Neural crest cell (in vitro differentiated cells): ENCODE data around the gene PPFIBP1. TPM values are rescaled to one million over a fixed set of nuclear protein-coding genes. Genes with fewer than 3 reads are reported as not detected.

Experiments
- DNase-seq: peaks from one replicate; pipeline ENCODE4 v3.0.0; 2021; ENCODE audit warnings: low read depth, mixed read lengths, low spot score
- H3K27ac Mint-ChIP-seq: one replicate; pipeline ENCODE4 v1.8.0; 2021; ENCODE audit warnings: mild to moderate bottlenecking, mixed read lengths; ENCODE audit not compliant: unreplicated experiment
- H3K27me3 Mint-ChIP-seq: 2 replicates; pipeline ENCODE4 v1.8.0; 2021; ENCODE audit warnings: low read depth, mild to moderate bottlenecking, mixed read lengths
- H3K36me3 Mint-ChIP-seq: 2 replicates; pipeline ENCODE4 v1.8.0; 2021; ENCODE audit warnings: low read depth, mild to moderate bottlenecking, mixed read lengths
- H3K4me1 Mint-ChIP-seq: 2 replicates; pipeline ENCODE4 v1.8.0; 2021; ENCODE audit warnings: mixed read lengths
- H3K4me3 Mint-ChIP-seq: one replicate; pipeline ENCODE4 v1.8.0; 2021; ENCODE audit warnings: mild to moderate bottlenecking, mixed read lengths
- H3K9me3 Mint-ChIP-seq: 2 replicates; pipeline ENCODE4 v1.8.0; 2021; ENCODE audit warnings: mixed read lengths
- CTCF ChIP-seq: fragments of 200-600 bp; sonication (generic); conservative IDR thresholded peaks from 2 replicates; pipeline ENCODE4 v1.5.0; 2021; ENCODE audit warnings: antibody characterized with exemption, mild to moderate bottlenecking
- total RNA-seq: library from RNA; stranded (reverse); gene quantifications from 2 replicates; pipeline ENCODE4 v1.2.1, GENCODE V29; 2021

The PPFIBP1 gene
- total RNA-seq, 1 donor from 2014 or later, result 47.5 TPM

- H3K36me3 Mint-ChIP-seq, result peaks cover 6% of the 10 kb centered on the region
- H3K4me3 Mint-ChIP-seq, result no peak overlapping the region
- no peak overlapping the region for H3K27ac Mint-ChIP-seq
- DNase-seq, result no peak
- TF ChIP-seq CTCF, result no peak
- no peaks in the 10 kb centered on the region for H3K4me1 Mint-ChIP-seq
- no peaks in the 10 kb centered on the region for H3K27me3 Mint-ChIP-seq
- no peaks in the 10 kb centered on the region for H3K9me3 Mint-ChIP-seq
These were observed 133.3 kb downstream of the PPFIBP1 start for GRCh38 chr12:27657296-27657695.

GRCh38 chr12:27665704-27666103, 141.7 kb downstream of the PPFIBP1 start:
- Mint-ChIP-seq H3K4me1 (no peaks in the 10 kb centered on the region), H3K27ac (no peak overlapping the region), H3K36me3 (peaks cover 25% of the 10 kb centered on the region), H3K9me3 (no peaks in the 10 kb centered on the region), H3K27me3 (no peaks in the 10 kb centered on the region), H3K4me3 (no peak overlapping the region)
- no peak for DNase-seq
- TF ChIP-seq CTCF, result no peak

- H3K4me3 Mint-ChIP-seq, result no peak overlapping the region
These were observed 142.5 kb downstream of the PPFIBP1 start for GRCh38 chr12:27666510-27666909.

GRCh38 chr12:27667540-27667939, 143.5 kb downstream of the PPFIBP1 start:
- Mint-ChIP-seq H3K36me3 (peaks cover 17% of the 10 kb centered on the region), H3K4me3 (no peak overlapping the region), H3K9me3 (no peaks in the 10 kb centered on the region), H3K27ac (peak overlapping the region; percentile 50), H3K27me3 (no peaks in the 10 kb centered on the region), H3K4me1 (no peaks in the 10 kb centered on the region)
- no peak for TF ChIP-seq CTCF
- DNase-seq, result no peak

More at GRCh38 chr12:27666510-27666909, 142.5 kb downstream of the PPFIBP1 start:
- Mint-ChIP-seq H3K27me3 (no peaks in the 10 kb centered on the region), H3K9me3 (no peaks in the 10 kb centered on the region), H3K27ac (no peak overlapping the region), H3K36me3 (peaks cover 22% of the 10 kb centered on the region), H3K4me1 (no peaks in the 10 kb centered on the region)
- TF ChIP-seq CTCF, result no peak
- DNase-seq, result no peak

GRCh38 chr12:27672051-27672450, 148.0 kb downstream of the PPFIBP1 start:
- Mint-ChIP-seq H3K9me3 (no peaks in the 10 kb centered on the region), H3K4me3 (no peak overlapping the region), H3K27ac (no peak overlapping the region), H3K27me3 (no peaks in the 10 kb centered on the region), H3K4me1 (no peaks in the 10 kb centered on the region), H3K36me3 (peaks cover 7% of the 10 kb centered on the region)
- DNase-seq, result no peak
- no peak for TF ChIP-seq CTCF

- Mint-ChIP-seq H3K4me1 (no peaks in the 10 kb centered on the region), H3K4me3 (no peak overlapping the region), H3K27ac (no peak overlapping the region), H3K9me3 (no peaks in the 10 kb centered on the region), H3K36me3 (peaks cover 7% of the 10 kb centered on the region), H3K27me3 (no peaks in the 10 kb centered on the region)
- no peak for DNase-seq
- no peak for TF ChIP-seq CTCF
These were observed 148.6 kb downstream of the PPFIBP1 start for GRCh38 chr12:27672643-27673042.
